ENCODE measurements around the gene TLR5. TPM values are rescaled to one million over a fixed set of nuclear protein-coding genes. Genes with fewer than 3 reads are reported as not detected.

TLR5 gene
- 1 to 10 TPM in 1 of 2 experiments, under 1 TPM in 1; 0.58 to 1.0 TPM for total RNA-seq

- peaks cover 9% of the 10 kb centered on the region for H3K27me3 Mint-ChIP-seq
- peak within 1 kb of the TSS; percentile 86 for H3K27ac Mint-ChIP-seq
- peaks cover 15% of the 10 kb centered on the region for H3K4me1 Mint-ChIP-seq
- POLR2A ChIA-PET: no interaction called here
- peak within 1 kb of the TSS; percentile 64 for H3K4me3 Mint-ChIP-seq
- CTCF ChIA-PET: interaction anchor here (1.0 to 2.5 kb wide), 4 partner anchors 10 to 19 kb away, joined by 4 to 13 read pairs (median 6); no protein-coding TSS in a partner anchor
- peaks cover 10% of the 10 kb centered on the region for H3K9me3 Mint-ChIP-seq
- DNase-seq: peak; percentile 87
- H3K36me3 Mint-ChIP-seq (ENCODE audit: low read depth): peaks cover 4% of the 10 kb centered on the region
Measured at GRCh38 chr1:223142795-223143536, at the start of gene TLR5. TSS of gene TLR5 (minus strand) at chr1:223143248. CDS start at chr1:223113031, 30,217 bp downstream.

- ChIA-PET POLR2A (no interaction called here), CTCF (no interaction called here)
- Mint-ChIP-seq H3K27me3 (peaks cover 18% of the 10 kb centered on the region), H3K4me1 (peaks cover 33% of the 10 kb centered on the region), H3K4me3 (peak overlapping the region; percentile 19), H3K9me3 (no peaks in the 10 kb centered on the region), H3K36me3 (ENCODE audit: low read depth) (no peaks in the 10 kb centered on the region), H3K27ac (peak overlapping the region; percentile 26)
- peak; percentile 60 for DNase-seq
Measured at GRCh38 chr1:223189903-223190724, 47.1 kb upstream of the TLR5 start.

GRCh38 chr1:223189525-223189902, 46.5 kb upstream of the TLR5 start:
- Mint-ChIP-seq H3K27ac (no peak overlapping the region), H3K36me3 (ENCODE audit: low read depth) (no peaks in the 10 kb centered on the region), H3K27me3 (peaks cover 22% of the 10 kb centered on the region), H3K4me3 (no peak overlapping the region), H3K4me1 (peaks cover 33% of the 10 kb centered on the region), H3K9me3 (no peaks in the 10 kb centered on the region)
- DNase-seq: no peak
- POLR2A ChIA-PET: no interaction called here
- CTCF ChIA-PET: interaction anchor here (0.5 kb wide), 1 partner anchor 30 kb away, joined by 3 read pairs; no protein-coding TSS in a partner anchor

- POLR2A ChIA-PET: no interaction called here
- H3K27ac Mint-ChIP-seq: no peak overlapping the region
Measured at GRCh38 chr1:223188618-223189356, 45.7 kb upstream of the TLR5 start.

GRCh38 chr1:223186800-223187199, 43.8 kb upstream of the TLR5 start:
- DNase-seq: no peak
- CTCF ChIA-PET: interaction anchor here (1.1 kb wide), 1 partner anchor 9 kb away, joined by 3 read pairs; no protein-coding TSS in a partner anchor
- Mint-ChIP-seq H3K4me3 (no peak overlapping the region), H3K27me3 (peaks cover 23% of the 10 kb centered on the region), H3K27ac (no peak overlapping the region), H3K4me1 (peaks cover 47% of the 10 kb centered on the region), H3K36me3 (ENCODE audit: low read depth) (no peaks in the 10 kb centered on the region), H3K9me3 (no peaks in the 10 kb centered on the region)
- POLR2A ChIA-PET: no interaction called here

More at GRCh38 chr1:223188618-223189356, 45.7 kb upstream of the TLR5 start:
- CTCF ChIA-PET: interaction anchor here (0.5 kb wide), 1 partner anchor 29 kb away, joined by 3 read pairs; no protein-coding TSS in a partner anchor
- Mint-ChIP-seq H3K27me3 (peaks cover 22% of the 10 kb centered on the region), H3K36me3 (ENCODE audit: low read depth) (no peaks in the 10 kb centered on the region), H3K4me1 (peaks cover 38% of the 10 kb centered on the region), H3K9me3 (no peaks in the 10 kb centered on the region), H3K4me3 (no peak overlapping the region)
- DNase-seq: no peak

GRCh38 chr1:223183268-223183862, 40.3 kb upstream of the TLR5 start:
- POLR2A ChIA-PET: no interaction called here
- CTCF ChIA-PET: no interaction called here
- H3K27ac Mint-ChIP-seq: no peak overlapping the region

GRCh38 chr1:223180731-223181321, 37.8 kb upstream of the TLR5 start:
- Mint-ChIP-seq H3K9me3 (no peaks in the 10 kb centered on the region), H3K27ac (no peak overlapping the region), H3K36me3 (ENCODE audit: low read depth) (no peaks in the 10 kb centered on the region), H3K4me1 (peaks cover 20% of the 10 kb centered on the region), H3K4me3 (no peak overlapping the region), H3K27me3 (peaks cover 20% of the 10 kb centered on the region)
- CTCF ChIA-PET: interaction anchor here (2.4 kb wide), 1 partner anchor 47 kb away, joined by 5 read pairs; no protein-coding TSS in a partner anchor
- POLR2A ChIA-PET: no interaction called here
- DNase-seq: no peak

More at GRCh38 chr1:223183268-223183862, 40.3 kb upstream of the TLR5 start:
- H3K4me1 Mint-ChIP-seq: peaks cover 27% of the 10 kb centered on the region
- H3K4me3 Mint-ChIP-seq: no peak overlapping the region
- H3K9me3 Mint-ChIP-seq: no peaks in the 10 kb centered on the region
- no peaks in the 10 kb centered on the region for H3K36me3 Mint-ChIP-seq (ENCODE audit: low read depth)
- no peak for DNase-seq
- H3K27me3 Mint-ChIP-seq: peaks cover 26% of the 10 kb centered on the region

GRCh38 chr1:223179786-223180185, 36.7 kb upstream of the TLR5 start:
- Mint-ChIP-seq H3K9me3 (no peaks in the 10 kb centered on the region), H3K36me3 (ENCODE audit: low read depth) (no peaks in the 10 kb centered on the region), H3K4me3 (no peak overlapping the region), H3K27ac (no peak overlapping the region), H3K27me3 (peaks cover 15% of the 10 kb centered on the region), H3K4me1 (peaks cover 20% of the 10 kb centered on the region)
- POLR2A ChIA-PET: no interaction called here
- CTCF ChIA-PET: interaction anchor here (2.4 kb wide), 1 partner anchor 46 kb away, joined by 5 read pairs; no protein-coding TSS in a partner anchor
- no peak for DNase-seq

- no peaks in the 10 kb centered on the region for H3K36me3 Mint-ChIP-seq (ENCODE audit: low read depth)
- no peak overlapping the region for H3K4me3 Mint-ChIP-seq
- peaks cover 19% of the 10 kb centered on the region for H3K4me1 Mint-ChIP-seq
- peaks cover 14% of the 10 kb centered on the region for H3K27me3 Mint-ChIP-seq
- H3K9me3 Mint-ChIP-seq: no peaks in the 10 kb centered on the region
- CTCF ChIA-PET: interaction anchor here (2.4 kb wide), 1 partner anchor 46 kb away, joined by 5 read pairs; no protein-coding TSS in a partner anchor
- H3K27ac Mint-ChIP-seq: no peak overlapping the region
- POLR2A ChIA-PET: no interaction called here
- DNase-seq: no peak
Measured at GRCh38 chr1:223179280-223179679, 36.2 kb upstream of the TLR5 start.

GRCh38 chr1:223177681-223178080, 34.6 kb upstream of the TLR5 start:
- POLR2A ChIA-PET: no interaction called here
- Mint-ChIP-seq H3K9me3 (no peaks in the 10 kb centered on the region), H3K27me3 (peaks cover 14% of the 10 kb centered on the region), H3K4me3 (no peak overlapping the region), H3K27ac (no peak overlapping the region), H3K4me1 (peaks cover 13% of the 10 kb centered on the region), H3K36me3 (ENCODE audit: low read depth) (no peaks in the 10 kb centered on the region)
- no peak for DNase-seq
- CTCF ChIA-PET: no interaction called here

- H3K27me3 Mint-ChIP-seq: peaks cover 10% of the 10 kb centered on the region
- ChIA-PET POLR2A (no interaction called here), CTCF (no interaction called here)
- H3K9me3 Mint-ChIP-seq: no peaks in the 10 kb centered on the region
- peaks cover 6% of the 10 kb centered on the region for H3K4me1 Mint-ChIP-seq
- H3K27ac Mint-ChIP-seq: no peak overlapping the region
- DNase-seq: no peak
- no peaks in the 10 kb centered on the region for H3K36me3 Mint-ChIP-seq (ENCODE audit: low read depth)
- H3K4me3 Mint-ChIP-seq: no peak overlapping the region
Measured at GRCh38 chr1:223176437-223176836, 33.4 kb upstream of the TLR5 start.

- Mint-ChIP-seq H3K27ac (no peak overlapping the region), H3K9me3 (no peaks in the 10 kb centered on the region), H3K4me1 (peaks cover 3% of the 10 kb centered on the region), H3K36me3 (ENCODE audit: low read depth) (no peaks in the 10 kb centered on the region), H3K4me3 (no peak overlapping the region), H3K27me3 (peaks cover 4% of the 10 kb centered on the region)
- CTCF ChIA-PET: interaction anchor here (1.2 kb wide), 1 partner anchor 40 kb away, joined by 3 read pairs; no protein-coding TSS in a partner anchor
- no peak for DNase-seq
- POLR2A ChIA-PET: no interaction called here
Measured at GRCh38 chr1:223175633-223176032, 32.6 kb upstream of the TLR5 start.

Measured in activated CD4-positive, alpha-beta T cell treated with anti-CD3 and anti-CD28 coated beads, Interleukin-2, amount 10 ng/mL, durations not matched to agents 7 days and 5 days (primary cell).